ENCODE measurements around the gene SUMF2.
A peak's percentile ranks its signal among the peaks of the same experiment; 100 is the strongest.

Gene SUMF2

DNA sequence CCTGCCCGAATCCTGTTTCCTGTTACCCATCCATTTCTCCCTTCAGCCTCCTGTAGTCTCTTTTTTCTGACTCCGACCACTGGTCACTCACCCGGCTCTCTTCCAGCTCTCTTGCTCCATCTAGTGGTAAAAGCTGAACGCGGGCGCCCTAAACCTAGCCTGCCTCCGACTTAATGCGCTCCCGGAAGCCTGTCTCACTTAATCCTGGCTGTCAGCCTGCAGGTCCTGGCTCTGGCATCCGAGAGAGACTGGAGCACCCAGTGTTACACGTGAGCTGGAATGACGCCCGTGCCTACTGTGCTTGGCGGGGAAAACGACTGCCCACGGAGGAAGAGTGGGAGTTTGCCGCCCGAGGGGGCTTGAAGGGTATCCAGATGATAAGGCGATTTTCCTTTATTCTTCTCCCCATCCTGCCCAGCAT lies 10.3 kb downstream of the SUMF2 start:
- H2AFZ ChIP-seq (ENCODE audit: low read length) = no peak overlapping the region
- H3K4me2 ChIP-seq (ENCODE audit: low read length) = peak overlapping the region; percentile 31; the same call in 1 of the 2 replicates
- H3K9ac ChIP-seq (ENCODE audit: low read length) = no peak overlapping the region; the same call in 1 of the 2 replicates
- H3F3A ChIP-seq (ENCODE audit: insufficient read depth, low read length) = peaks cover 4% of the 10 kb centered on the region; the same call in 1 of the 2 replicates
- peaks cover 58% of the 10 kb centered on the region for H3K36me3 ChIP-seq (ENCODE audit: insufficient read depth, low read length)
- no peaks in the 10 kb centered on the region for H3K9me2 ChIP-seq (ENCODE audit: low read depth, low read length)
- TF ChIP-seq EZH2 (IDR thresholded peaks at IDR 0.05; ENCODE audit: borderline replicate concordance, low read length) (no peak), CTCF (IDR thresholded peaks at IDR 0.05; ENCODE audit: low read length) (peak; percentile 99)
- H3K27me3 ChIP-seq (ENCODE audit: insufficient read depth, low read length) = no peaks in the 10 kb centered on the region
- peaks cover 8% of the 10 kb centered on the region for H3K4me1 ChIP-seq (ENCODE audit: insufficient read depth, low read length, severe bottlenecking)
- H3K4me3 ChIP-seq (ENCODE audit: low read depth, low read length, poor library complexity, severe bottlenecking) = no peak overlapping the region
- no peak overlapping the region for H3K27ac ChIP-seq (ENCODE audit: low read depth, low read length, poor library complexity, severe bottlenecking)
- no peaks in the 10 kb centered on the region for H3K79me2 ChIP-seq (ENCODE audit: insufficient read depth, low read length)
- no peaks in the 10 kb centered on the region for H4K20me1 ChIP-seq (ENCODE audit: insufficient read depth, low read length)
- no peaks in the 10 kb centered on the region for H3K9me3 ChIP-seq (ENCODE audit: low read length)

- no peaks in the 10 kb centered on the region for H3K9me3 ChIP-seq (ENCODE audit: low read length)
- no peaks in the 10 kb centered on the region for H3K79me2 ChIP-seq (ENCODE audit: insufficient read depth, low read length)
- H3K9ac ChIP-seq (ENCODE audit: low read length) = no peak overlapping the region
- no peaks in the 10 kb centered on the region for H3K9me2 ChIP-seq (ENCODE audit: low read depth, low read length)
- H4K20me1 ChIP-seq (ENCODE audit: insufficient read depth, low read length) = no peaks in the 10 kb centered on the region
- H3K27ac ChIP-seq (ENCODE audit: low read depth, low read length, poor library complexity, severe bottlenecking) = no peak overlapping the region
- no peak overlapping the region for H3K4me2 ChIP-seq (ENCODE audit: low read length)
- no peak overlapping the region for H2AFZ ChIP-seq (ENCODE audit: low read length)
- no peak overlapping the region for H3K4me3 ChIP-seq (ENCODE audit: low read depth, low read length, poor library complexity, severe bottlenecking)
- H3K4me1 ChIP-seq (ENCODE audit: insufficient read depth, low read length, severe bottlenecking) = peaks cover 8% of the 10 kb centered on the region
- no peaks in the 10 kb centered on the region for H3K27me3 ChIP-seq (ENCODE audit: insufficient read depth, low read length)
- peaks cover 3% of the 10 kb centered on the region; the same call in 1 of the 2 replicates for H3F3A ChIP-seq (ENCODE audit: insufficient read depth, low read length)
- TF ChIP-seq EZH2 (IDR thresholded peaks at IDR 0.05; ENCODE audit: borderline replicate concordance, low read length) (no peak), CTCF (IDR thresholded peaks at IDR 0.05; ENCODE audit: low read length) (no peak)
- peaks cover 66% of the 10 kb centered on the region for H3K36me3 ChIP-seq (ENCODE audit: insufficient read depth, low read length)
Measured at GRCh38 chr7:56077681-56078080, 13.6 kb downstream of the SUMF2 start.

DNA sequence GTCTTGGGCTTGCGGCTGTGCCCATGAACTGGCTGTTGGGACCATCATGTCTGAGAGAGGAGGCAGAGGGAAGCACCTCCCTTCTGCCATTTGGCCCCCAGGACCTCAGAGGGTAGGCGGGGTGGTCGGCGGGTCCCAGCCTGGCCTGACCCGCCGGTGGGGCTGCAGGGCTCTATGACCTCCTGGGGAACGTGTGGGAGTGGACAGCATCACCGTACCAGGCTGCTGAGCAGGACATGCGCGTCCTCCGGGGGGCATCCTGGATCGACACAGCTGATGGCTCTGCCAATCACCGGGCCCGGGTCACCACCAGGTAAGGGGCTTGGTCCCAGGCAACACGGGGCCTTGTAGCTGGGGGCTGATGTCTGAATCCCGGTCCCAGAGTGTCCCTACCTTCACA lies 14.1 kb downstream of the SUMF2 start:
- no peaks in the 10 kb centered on the region for H3F3A ChIP-seq (ENCODE audit: insufficient read depth, low read length)
- no peaks in the 10 kb centered on the region for H3K27me3 ChIP-seq (ENCODE audit: insufficient read depth, low read length)
- no peak for TF ChIP-seq CTCF (IDR thresholded peaks at IDR 0.05; ENCODE audit: low read length)
- TF ChIP-seq EZH2 (IDR thresholded peaks at IDR 0.05; ENCODE audit: borderline replicate concordance, low read length) = no peak
- H4K20me1 ChIP-seq (ENCODE audit: insufficient read depth, low read length) = no peaks in the 10 kb centered on the region
- no peak overlapping the region for H3K27ac ChIP-seq (ENCODE audit: low read depth, low read length, poor library complexity, severe bottlenecking)
- H3K9me3 ChIP-seq (ENCODE audit: low read length) = no peaks in the 10 kb centered on the region
- H3K9me2 ChIP-seq (ENCODE audit: low read depth, low read length) = no peaks in the 10 kb centered on the region
- no peak overlapping the region for H2AFZ ChIP-seq (ENCODE audit: low read length)
- peaks cover 8% of the 10 kb centered on the region for H3K4me1 ChIP-seq (ENCODE audit: insufficient read depth, low read length, severe bottlenecking)
- H3K4me2 ChIP-seq (ENCODE audit: low read length) = no peak overlapping the region
- peaks cover 61% of the 10 kb centered on the region for H3K36me3 ChIP-seq (ENCODE audit: insufficient read depth, low read length)
- no peak overlapping the region for H3K4me3 ChIP-seq (ENCODE audit: low read depth, low read length, poor library complexity, severe bottlenecking)
- H3K9ac ChIP-seq (ENCODE audit: low read length) = no peak overlapping the region
- H3K79me2 ChIP-seq (ENCODE audit: insufficient read depth, low read length) = no peaks in the 10 kb centered on the region

Data from OCI-LY1 (cell line).